GM21723 (cell line): ENCODE results near the gene ANKH.

Experiments used
- ATAC-seq: cut with Tn5 transposase; IDR thresholded peaks from one replicate; pipeline ENCODE4 v1.9.1; 2021; ENCODE audit warnings: mild to moderate bottlenecking, moderate library complexity; ENCODE audit not compliant: unreplicated experiment

ANKH gene

GRCh38 chr5:14698495-14698894, 173.1 kb downstream of the ANKH start:
- ATAC-seq, result no peak

DNA sequence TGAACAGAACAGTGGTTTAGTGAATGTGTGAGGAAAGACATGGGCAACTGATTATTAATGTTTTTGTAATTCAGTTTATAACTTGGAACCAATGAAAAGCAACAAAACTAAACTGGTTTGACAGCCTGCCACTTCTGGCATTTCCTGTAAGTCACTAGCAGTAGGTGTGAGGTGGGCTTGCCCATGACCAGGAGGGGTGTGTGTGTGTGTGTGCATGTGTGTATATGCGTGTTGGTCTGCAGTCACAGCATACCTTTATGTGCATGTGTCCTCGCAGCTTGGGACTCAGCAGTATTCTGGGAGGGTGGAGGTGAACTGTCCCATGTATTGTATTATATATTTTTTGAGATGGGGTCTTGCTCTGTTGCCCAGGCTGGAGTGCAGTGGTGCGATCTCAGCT, 174.7 kb downstream of the ANKH start:
- ATAC-seq, result no peak

GRCh38 chr5:14696057-14696456, 175.5 kb downstream of the ANKH start:
- no peak for ATAC-seq

DNA sequence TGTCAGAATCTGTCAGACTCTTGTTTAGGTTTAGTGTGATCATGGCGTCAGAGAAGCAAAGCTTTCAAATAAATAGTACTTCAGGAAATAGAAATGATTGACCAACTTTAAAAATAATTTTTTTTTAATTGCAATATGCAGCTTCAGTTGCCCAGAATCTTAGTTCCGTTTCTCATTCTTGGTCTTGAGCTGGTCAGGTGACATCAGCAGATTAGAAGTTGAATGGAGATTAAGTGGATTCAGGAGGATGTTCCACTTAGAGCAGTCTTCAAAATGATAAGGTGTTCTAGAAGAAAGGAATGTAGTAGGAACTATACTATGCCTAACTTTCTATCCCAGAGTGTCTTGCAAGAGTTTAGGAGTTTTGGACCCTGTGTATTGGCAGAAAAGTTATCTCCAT, 176.4 kb downstream of the ANKH start:
- ATAC-seq, result no peak

DNA sequence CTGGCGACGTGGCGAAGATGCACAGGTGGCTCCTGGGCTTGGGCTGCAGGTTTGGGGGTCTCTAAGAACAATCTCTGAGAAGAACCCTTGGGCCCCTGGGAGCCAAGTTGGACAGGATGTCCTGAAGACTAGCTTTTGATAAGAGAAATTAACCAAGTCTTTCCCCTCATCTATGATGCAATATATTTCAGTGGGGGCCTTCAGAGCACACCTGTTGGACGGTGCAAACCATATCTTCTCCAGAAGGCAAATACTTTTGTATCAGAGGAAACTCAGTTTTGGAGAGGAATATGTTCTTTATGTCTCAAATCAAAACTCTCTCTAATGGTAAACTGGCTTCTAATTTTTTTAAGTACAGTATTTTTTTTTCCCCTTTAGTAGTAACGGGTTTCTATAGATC, 178.5 kb downstream of the ANKH start:
- ATAC-seq, result no peak

- no peak for ATAC-seq
Measured at GRCh38 chr5:14687023-14687665, 184.4 kb downstream of the ANKH start.

DNA sequence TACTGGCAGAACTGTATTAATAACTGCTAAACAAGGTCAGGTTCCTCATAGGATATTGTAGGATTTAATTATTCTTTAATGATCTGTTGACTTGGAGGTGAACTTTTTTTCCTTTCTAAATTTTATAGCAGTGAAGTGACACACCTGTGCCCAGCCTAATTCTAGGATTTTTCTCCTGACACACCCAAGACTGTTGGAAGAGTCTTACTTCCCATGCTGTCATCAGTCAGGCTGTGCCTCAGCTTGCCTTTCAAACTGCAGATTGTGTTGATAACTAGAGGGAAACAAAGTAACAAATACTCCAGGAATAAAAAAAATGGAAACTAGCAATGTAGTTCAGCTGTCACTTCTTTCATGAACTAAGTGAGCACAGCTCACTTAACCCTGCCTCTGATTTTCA, 185.1 kb downstream of the ANKH start:
- no peak for ATAC-seq

DNA sequence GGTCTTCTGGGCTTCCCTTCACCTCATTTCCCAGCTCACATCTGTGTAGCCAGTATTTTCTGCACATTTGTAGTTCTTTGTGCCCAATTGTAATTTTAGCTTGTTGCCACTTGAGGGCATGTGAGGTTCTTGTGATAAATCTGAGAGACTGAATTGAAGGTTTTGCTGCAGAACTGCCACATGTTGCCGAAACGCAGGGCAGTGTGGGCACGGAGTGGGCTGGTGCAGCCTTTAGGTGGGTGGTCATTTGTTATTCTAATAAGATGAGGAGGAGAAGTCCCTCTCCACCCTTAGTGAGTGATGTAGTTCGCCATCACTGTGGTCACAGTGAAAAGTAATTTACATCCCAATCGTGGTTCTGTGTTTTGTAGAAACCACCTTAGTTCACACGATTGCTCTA, 185.8 kb downstream of the ANKH start:
- ATAC-seq, result peak; percentile 87

GRCh38 chr5:14684757-14685156, 186.8 kb downstream of the ANKH start:
- no peak for ATAC-seq

- no peak for ATAC-seq
Measured at GRCh38 chr5:14683906-14684455, 187.6 kb downstream of the ANKH start.

DNA sequence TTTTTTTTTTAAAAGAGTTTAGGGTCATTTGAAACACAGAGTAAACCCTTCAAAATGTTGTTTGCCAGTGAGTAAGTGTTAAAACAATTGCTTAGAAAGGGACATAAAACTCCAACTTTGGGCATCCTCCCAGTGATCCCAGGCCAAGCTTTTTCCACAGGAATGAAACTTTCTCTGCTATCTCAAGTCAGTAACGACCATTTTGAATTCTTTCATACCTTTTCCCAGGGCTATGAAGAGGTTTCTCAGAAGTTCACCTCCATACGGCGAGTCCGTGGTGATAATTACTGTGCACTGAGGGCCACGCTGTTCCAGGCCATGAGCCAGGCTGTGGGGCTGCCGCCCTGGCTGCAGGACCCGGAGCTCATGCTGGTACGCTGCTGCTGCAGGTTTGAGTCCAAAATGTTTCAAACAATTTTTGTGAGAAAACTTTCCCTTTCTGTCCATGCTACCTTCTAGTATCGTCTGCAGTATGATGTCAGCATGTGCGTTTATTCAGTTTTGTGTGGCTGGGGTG, 190.3 kb downstream of the ANKH start:
- no peak for ATAC-seq

GRCh38 chr5:14679595-14679994, 192.0 kb downstream of the ANKH start:
- no peak for ATAC-seq

DNA sequence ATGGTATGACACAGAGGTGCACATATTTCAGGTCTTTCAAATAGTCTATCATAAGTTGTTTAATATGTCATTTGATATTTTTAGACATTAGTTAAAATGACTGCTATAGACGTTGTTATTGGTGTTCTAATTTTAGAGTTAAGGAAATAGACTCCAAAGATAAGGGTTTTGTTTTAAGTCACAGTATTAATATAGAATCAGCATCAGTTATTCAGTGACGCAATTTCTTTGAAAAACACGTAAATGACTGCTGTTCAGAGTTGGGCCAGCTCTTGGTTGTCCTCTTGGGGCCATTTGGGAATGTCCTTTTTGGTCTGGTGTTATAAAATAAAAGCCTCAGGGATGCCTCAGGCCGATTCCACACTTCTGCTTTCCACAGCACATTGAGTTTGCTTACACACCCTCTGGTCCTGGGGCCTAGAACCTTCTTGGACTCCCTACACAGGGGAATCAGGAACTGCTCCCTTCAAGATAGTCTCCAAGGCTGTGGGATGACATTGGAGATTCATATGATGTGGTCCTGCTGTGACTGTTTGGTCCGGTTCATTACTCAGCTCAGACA, 192.7 kb downstream of the ANKH start:
- no peak for ATAC-seq

DNA sequence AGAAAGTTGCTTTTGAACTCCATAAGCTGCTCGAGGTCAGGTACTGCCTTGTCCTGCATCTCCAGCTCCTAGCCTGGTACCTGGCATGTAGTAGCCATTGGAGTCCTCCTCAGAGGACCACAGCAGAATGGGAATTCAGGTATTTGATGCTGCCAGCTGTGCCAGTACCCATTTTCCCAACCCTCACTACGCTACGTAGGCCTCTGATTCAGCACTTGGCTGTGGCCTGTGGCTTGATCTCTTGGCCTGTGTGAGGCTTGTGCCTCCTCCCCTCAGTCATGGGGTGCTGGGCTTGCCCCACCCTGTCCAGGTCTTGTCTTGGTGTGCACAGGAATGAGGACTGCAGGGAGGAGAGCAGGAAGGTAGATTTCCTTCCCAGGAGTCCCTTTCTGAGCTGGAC, 195.3 kb downstream of the ANKH start:
- peak; percentile 43 for ATAC-seq

DNA sequence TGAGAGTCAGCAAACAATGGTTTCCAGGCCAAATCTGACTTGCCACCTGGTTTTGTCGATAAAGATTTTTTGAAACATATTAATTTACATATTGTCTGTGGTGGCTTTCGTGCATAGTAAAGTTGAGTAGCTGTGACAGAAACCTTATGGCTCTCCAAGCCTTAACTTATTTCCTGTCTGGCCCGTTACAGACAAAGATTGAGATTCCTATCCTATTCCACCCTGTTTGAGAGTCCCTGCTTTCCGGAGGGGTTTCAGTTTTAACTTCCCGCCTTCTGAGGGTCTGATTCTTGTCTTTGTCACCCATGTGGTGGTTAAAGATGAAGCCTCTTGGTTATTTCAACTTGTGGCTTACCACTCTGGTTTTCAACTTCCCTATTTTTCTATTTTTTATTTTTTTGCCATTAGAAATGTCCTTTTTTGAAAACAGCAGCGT, 195.7 kb downstream of the ANKH start:
- ATAC-seq, result peak; percentile 48

- ATAC-seq, result no peak
Measured at GRCh38 chr5:14674983-14675854, 196.4 kb downstream of the ANKH start.

GRCh38 chr5:14673443-14673842, 198.1 kb downstream of the ANKH start:
- no peak for ATAC-seq

DNA sequence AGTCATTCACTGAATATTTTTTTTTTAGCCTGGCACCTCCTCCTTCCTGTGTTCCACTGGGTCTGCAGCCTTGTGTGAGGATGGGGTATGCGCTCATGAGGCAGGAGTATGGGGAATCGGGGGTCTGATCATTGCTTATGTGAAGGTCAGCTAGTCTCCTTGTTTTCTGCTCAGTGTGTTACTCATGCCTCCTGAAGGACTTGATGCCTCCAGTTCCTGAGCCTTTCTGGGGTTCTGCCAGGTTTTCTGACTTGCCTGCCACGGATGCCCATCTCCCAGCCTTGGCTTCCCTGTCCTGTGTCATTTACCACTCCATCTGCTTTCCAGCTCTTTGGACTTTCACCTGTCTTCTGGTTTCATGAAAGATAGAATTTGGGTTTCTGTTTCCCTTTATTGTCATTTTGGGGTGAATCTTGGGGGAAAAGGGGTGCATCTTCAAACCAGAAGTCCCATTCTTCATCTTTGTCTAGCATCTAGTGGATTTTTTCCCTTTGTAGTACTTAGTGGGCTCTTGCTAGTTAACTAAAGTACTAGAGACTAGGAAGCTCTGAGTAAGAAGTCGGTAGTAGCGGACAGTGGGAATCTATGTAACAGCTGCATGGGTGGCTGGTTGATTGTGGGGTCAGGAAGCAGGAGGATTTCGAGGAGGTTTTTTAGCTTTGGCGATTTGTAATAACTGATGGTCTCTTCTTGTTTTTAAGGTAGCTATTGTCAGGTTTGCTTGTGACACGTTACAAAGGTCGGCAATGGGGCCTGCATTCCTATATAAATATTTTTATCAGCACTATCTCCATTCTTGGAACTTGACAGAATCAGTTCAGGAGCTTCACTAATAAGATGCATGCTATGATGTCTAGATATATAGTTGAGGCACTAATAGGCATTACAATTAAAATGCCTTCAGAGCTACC, 198.8 kb downstream of the ANKH start:
- no peak for ATAC-seq

GRCh38 chr5:14672082-14672481, 199.5 kb downstream of the ANKH start:
- no peak for ATAC-seq

GRCh38 chr5:14671414-14671813, 200.2 kb downstream of the ANKH start:
- ATAC-seq, result no peak
